Measurements from ENCODE around the gene VSIR.

GRCh38 chr10:71734797-71735196, 38.5 kb downstream of the VSIR start:
- TF ChIP-seq POLR2AphosphoS5 (IDR thresholded peaks at IDR 0.05; ENCODE audit: low read depth, low read length) (no peak), POLR2A (IDR thresholded peaks at IDR 0.05; ENCODE audit: borderline replicate concordance, extremely low read depth, insufficient read depth, insufficient read length) (no peak), EZH2 (IDR thresholded peaks at IDR 0.05) (no peak), CTCF (IDR thresholded peaks at IDR 0.05 in 2 of 3, conservative IDR thresholded peaks at IDR 0.05 in 1 of 3; ENCODE audit: borderline replicate concordance in 1 of 3, insufficient read depth in 1 of 3, low read depth in 2 of 3, low read length in 2 of 3) (no peak), SIN3A (IDR thresholded peaks at IDR 0.05; ENCODE audit: low read depth) (no peak), TCF7L2 (IDR thresholded peaks at IDR 0.05; ENCODE audit: borderline replicate concordance, extremely low read depth, insufficient read depth, insufficient read length) (no peak), ZFX (IDR thresholded peaks at IDR 0.05) (no peak), YY1 (IDR thresholded peaks at IDR 0.05; ENCODE audit: extremely low read depth, insufficient replicate concordance, low read depth, low read length) (no peak), CEBPB (IDR thresholded peaks at IDR 0.05; ENCODE audit: low read depth) (no peak)

Data from HCT116 (cell line).